ENCODE results near the gene PDK4.

Gene PDK4

DNA sequence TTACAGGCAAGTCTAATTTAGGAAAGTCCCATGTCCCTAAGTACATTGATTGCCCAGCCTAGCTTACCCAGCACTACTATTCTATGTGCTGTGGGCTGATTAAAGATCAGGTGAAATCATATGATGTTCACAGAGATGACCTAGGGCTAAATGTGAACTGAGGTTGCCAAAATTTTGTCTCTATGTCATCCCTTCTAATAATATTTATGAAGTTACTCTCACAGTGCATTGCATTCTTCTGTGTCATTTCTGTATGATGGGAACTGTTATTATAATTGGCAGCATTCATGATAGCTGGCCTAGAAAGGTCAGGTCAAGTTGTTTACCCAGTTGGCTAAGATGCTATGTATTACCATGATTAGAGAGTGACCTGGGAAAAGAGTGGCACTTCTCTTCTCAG, 2.8 kb upstream of the PDK4 start:
- TF ChIP-seq, protein P1, sequence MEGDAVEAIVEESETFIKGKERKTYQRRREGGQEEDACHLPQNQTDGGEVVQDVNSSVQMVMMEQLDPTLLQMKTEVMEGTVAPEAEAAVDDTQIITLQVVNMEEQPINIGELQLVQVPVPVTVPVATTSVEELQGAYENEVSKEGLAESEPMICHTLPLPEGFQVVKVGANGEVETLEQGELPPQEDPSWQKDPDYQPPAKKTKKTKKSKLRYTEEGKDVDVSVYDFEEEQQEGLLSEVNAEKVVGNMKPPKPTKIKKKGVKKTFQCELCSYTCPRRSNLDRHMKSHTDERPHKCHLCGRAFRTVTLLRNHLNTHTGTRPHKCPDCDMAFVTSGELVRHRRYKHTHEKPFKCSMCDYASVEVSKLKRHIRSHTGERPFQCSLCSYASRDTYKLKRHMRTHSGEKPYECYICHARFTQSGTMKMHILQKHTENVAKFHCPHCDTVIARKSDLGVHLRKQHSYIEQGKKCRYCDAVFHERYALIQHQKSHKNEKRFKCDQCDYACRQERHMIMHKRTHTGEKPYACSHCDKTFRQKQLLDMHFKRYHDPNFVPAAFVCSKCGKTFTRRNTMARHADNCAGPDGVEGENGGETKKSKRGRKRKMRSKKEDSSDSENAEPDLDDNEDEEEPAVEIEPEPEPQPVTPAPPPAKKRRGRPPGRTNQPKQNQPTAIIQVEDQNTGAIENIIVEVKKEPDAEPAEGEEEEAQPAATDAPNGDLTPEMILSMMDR (IDR thresholded peaks at IDR 0.05), result no peak

DNA sequence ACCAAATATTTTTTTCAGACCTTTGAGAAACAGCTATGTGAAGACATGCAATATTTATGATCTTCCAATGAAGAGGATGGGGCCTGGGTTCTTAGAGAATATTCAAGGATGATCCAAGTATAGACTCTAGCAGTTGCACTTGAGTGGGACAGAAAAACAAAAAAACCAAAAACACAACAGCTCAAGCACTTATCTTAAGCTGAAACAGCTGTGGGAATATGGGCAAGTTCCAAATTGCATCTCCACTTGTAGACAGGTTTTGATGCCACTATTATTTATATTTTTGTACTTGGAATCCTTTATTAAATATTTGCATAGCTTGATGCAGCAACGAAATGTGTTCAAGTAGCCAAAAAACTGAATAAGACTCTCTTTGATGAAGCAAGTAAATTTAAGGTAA, 2.2 kb upstream of the PDK4 start:
- TF ChIP-seq, protein P1 (IDR thresholded peaks at IDR 0.05), result no peak

DNA sequence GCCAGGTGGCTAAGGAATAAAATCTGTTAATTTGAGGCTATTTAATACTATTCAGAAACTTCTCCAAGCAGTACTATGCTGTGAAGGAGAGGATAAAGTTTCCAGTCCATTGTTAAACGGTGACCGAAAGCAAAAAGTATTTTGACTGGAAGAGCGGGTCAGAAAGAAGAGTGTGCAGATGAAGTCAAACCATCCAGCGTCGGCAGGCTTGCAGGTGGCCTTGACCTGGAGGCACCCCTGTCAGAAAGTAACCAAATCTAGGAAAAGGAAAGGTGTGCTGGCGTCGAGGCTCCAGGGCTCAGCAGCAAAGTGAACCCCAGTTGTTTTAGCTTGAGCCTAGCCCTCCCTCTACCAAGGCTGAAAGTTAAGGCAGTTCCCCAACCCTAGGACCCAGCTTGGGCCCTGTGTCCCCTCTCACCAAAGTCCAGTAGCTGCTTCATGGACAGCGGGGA, 544 bp downstream of the PDK4 start:
- TF ChIP-seq, protein P1 (IDR thresholded peaks at IDR 0.05), result no peak

DNA sequence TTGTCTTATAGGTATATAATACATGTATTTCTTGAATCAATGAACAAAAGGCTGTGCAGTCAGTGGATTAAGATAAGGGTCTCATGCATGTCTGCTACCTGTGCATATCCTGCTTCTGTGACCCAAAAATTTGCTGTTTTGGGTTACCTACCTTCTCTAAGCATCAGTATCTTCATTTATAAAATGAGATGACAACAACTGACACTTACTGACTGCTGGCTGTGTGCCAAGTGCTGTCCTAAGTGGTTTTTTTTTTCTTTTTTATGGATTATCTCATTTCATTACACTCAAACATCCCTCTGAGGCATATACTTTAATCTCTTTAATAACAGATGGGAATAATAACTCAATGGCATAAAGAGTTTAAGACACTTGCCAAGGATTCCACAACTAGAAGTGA, 2.1 kb downstream of the PDK4 start:
- TF ChIP-seq, protein P1 (IDR thresholded peaks at IDR 0.05), result no peak

DNA sequence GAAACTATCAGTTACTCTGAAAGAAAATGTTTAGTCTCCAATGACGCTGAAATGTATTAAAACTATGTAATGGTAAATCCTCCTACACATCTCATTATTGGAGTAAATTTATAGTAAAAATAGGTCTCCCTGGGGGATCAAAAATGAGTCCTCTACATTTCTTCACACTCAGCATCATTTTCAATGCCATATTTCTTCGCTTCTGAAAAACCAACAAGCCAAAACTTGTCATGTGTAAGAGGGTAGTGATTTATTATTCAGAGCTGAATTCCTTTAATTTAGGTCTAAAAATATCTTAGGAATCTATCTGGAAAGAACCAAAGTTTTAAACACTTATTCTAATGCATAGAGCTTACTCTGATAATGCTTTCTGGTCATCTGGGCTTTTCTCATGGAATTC, 3.0 kb downstream of the PDK4 start:
- TF ChIP-seq, protein P1 (IDR thresholded peaks at IDR 0.05), result no peak

DNA sequence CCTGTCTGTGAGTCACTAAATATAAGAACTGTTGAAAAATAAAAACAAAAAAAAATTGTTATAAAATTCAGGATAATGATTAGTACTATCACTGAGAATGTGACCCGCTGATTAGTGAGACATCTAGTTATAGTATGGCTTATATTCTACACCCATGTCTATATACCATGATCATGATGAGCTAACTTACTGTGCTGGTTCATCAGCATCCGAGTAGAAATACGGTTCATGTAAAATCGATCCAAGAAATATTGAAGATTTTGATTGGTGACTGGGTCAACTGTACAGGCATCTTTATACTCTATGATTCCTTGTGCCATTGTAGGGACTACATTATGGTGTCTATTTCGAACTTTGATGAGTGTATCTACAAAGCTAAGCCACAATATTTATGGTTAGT, 3.7 kb downstream of the PDK4 start:
- TF ChIP-seq, protein P1 (IDR thresholded peaks at IDR 0.05), result no peak

DNA sequence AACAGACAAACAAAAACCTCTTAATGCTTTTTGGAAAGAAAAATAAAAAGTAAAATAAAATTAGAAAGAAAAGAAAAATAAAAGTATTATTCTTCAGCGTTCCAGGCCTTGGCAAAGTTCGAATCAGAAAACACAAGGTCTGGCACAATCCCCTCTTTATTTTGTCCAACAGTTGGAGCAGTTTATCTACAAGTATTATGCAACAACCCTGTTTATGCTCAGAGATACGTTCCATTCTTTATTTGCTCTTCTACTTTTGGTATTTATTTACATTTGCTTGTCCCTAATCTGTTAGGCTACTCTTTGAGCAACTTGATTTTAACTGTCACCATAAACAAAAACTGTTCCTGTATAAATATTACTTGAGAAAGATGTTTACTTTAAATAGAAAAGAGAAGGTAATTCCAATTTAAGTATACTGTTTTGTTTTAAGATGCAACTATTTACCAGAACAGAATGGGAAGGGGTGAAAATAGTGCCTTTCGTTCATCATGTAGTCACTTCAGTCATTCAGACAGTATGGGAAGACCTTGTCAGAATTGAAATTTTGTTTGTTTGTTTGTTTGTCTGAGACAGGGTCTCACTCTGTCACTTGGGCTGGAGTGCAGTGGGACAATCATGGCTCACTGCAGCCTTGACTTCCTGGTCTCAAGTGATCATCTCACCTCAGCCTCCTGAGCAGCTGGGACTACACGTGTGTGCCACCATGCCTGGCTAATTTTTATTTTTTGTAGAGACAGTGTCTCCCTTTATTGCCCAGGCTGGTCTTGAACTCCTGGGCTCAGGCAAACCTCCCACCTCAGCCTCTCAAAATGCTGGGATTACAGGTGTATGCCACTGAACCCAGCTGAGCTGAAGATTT, 5.7 kb downstream of the PDK4 start:
- TF ChIP-seq, protein P1 (IDR thresholded peaks at IDR 0.05), result no peak
